ENCODE data around the gene ABR.
"Not testable (repeated sequence)": the region's sequence is repeated elsewhere in the genome, so short reads cannot be mapped to it uniquely, and the experiment has no call there.

Gene ABR

GRCh38 chr17:975371-975915, 204.3 kb downstream of the ABR start:
- no peak for TF ChIP-seq CTCF (IDR thresholded peaks at IDR 0.05; ENCODE audit: low read depth, low read length, missing control alignments)
- H3K4me3 ChIP-seq (ENCODE audit: low read depth, low read length): no peak overlapping the region
- no peak for DNase-seq (ENCODE audit: low read depth)

GRCh38 chr17:974778-975177, 205.0 kb downstream of the ABR start:
- H3K4me3 ChIP-seq (ENCODE audit: low read depth, low read length): not testable (repeated sequence)

GRCh38 chr17:973053-973452, 206.7 kb downstream of the ABR start:
- H3K4me3 ChIP-seq (ENCODE audit: low read depth, low read length): no peak overlapping the region
- no peak for TF ChIP-seq CTCF (IDR thresholded peaks at IDR 0.05; ENCODE audit: low read depth, low read length, missing control alignments)
- no peak for DNase-seq (ENCODE audit: low read depth)

More at GRCh38 chr17:974778-975177, 205.0 kb downstream of the ABR start:
- not testable (repeated sequence) for DNase-seq (ENCODE audit: low read depth)

DNA sequence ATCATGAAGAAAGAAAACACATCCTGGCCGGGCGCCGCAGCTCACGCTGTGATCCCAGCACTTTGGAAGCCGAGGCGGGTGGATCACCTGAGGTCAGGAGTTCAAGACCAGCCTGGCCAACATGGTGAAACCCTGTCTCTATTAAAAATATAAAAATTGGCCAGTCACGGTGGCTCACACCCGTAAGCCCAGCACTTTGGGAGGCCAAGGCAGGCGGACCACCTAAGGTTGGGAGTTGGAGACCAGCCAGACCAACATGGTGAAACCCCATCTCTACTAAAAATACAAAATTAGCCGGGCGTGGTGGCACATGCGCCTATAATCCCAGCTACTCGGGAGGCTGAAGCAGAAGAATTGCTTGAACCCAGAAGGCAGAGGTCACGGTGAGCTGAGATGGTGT, 207.9 kb downstream of the ABR start:
- not testable (repeated sequence) for H3K4me3 ChIP-seq (ENCODE audit: low read depth, low read length); DNase-seq (ENCODE audit: low read depth)

GRCh38 chr17:970364-970763, 209.4 kb downstream of the ABR start:
- no peak overlapping the region for H3K4me3 ChIP-seq (ENCODE audit: low read depth, low read length)
- no peak for TF ChIP-seq CTCF (IDR thresholded peaks at IDR 0.05; ENCODE audit: low read depth, low read length, missing control alignments)
- DNase-seq (ENCODE audit: low read depth): no peak

GRCh38 chr17:969811-970355, 209.9 kb downstream of the ABR start:
- TF ChIP-seq CTCF (IDR thresholded peaks at IDR 0.05; ENCODE audit: low read depth, low read length, missing control alignments): no peak
- no peak for DNase-seq (ENCODE audit: low read depth)
- H3K4me3 ChIP-seq (ENCODE audit: low read depth, low read length): no peak overlapping the region

DNA sequence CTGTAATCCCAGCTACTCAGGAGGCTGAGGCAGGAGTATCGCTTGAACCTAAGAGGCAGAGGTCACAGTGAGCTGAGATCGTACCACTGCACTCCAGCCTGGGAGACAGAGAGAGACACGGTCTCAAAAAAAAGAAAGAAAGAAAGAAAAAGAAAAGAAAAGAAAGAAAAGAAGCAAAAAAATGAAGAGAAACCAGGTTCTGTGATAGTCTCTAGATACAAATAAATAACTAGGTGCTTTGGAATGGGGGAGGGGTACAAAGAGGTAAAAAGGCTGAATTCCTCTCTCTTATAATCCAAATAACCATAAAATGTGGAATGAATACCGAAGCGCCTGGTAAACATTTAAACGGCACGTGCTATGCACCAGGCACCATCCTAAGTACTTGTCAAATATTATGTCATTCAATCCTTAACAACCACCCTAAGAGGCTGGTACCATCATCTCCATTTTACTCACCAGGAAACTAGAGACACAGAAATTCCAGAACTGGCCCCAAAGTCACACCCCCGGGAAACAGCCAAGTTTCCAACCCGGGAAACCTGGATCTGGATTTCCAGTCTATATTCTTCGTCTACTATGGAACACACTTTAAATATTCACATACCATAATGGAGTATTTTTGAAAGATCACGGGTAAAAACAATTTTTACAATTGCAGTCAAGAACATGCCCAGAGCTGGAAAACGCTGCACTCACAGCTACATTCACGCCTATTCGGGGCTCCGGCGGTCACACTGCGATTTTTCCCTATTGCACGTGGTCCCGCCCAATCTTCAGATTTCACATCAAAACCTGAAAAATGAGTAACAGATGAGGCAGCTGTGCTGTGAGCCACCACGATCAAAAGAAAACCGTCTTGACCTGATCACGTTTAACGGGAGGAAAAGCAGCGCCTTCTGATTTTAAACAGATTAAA, 210.7 kb downstream of the ABR start:
- TF ChIP-seq CTCF (IDR thresholded peaks at IDR 0.05; ENCODE audit: low read depth, low read length, missing control alignments): no peak
- no peak overlapping the region for H3K4me3 ChIP-seq (ENCODE audit: low read depth, low read length)
- no peak for DNase-seq (ENCODE audit: low read depth)

DNA sequence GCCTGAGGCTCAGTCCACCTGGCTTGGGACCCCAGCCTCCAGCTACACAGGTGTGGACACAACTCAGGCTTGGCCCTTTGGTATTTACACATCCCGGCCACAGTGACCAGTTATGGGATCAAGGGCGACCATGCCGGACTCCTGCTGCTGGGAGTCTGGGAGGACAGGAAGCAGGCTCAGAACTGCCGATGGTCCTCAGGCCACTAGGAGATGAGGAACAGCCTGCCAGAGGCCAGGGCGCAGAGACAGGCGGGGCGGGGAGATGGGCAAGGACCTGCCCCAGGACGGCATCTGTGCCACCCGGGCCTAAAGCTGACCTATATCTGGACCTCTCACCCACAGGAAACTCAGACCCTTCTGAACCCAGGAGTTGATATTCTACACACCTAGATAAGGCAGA, 212.7 kb downstream of the ABR start:
- TF ChIP-seq CTCF (IDR thresholded peaks at IDR 0.05; ENCODE audit: low read depth, low read length, missing control alignments): no peak
- no peak overlapping the region for H3K4me3 ChIP-seq (ENCODE audit: low read depth, low read length)
- DNase-seq (ENCODE audit: low read depth): no peak

Measured in GM12864 (cell line).